Activated naive CD4-positive, alpha-beta T cell treated with anti-CD3 and anti-CD28 coated beads, Interleukin-2, amount 50 U/mL, for 72 hours (primary cell): ENCODE results near the gene USP6NL. TPM values are rescaled to one million over a fixed set of nuclear protein-coding genes. Genes with fewer than 3 reads are reported as not detected.
A peak's percentile ranks its signal among the peaks of the same experiment; 100 is the strongest.

Experiments used
- ATAC-seq, 2 donors: fragments of 150-1000 bp; cut with Tn5 transposase; 2 replicates each; pipeline ENCODE4 v1.10.0; 2021; ENCODE audit warnings: mild to moderate bottlenecking in 2 of 2, moderate library complexity in 2 of 2
- DNase-seq, 2 donors: peaks; one replicate each; pipeline ENCODE4 v3.0.0; 2021 to 2022; ENCODE audit warnings: low spot score in 2 of 2
- H3K27ac Mint-ChIP-seq, 2 donors: one replicate each; pipeline ENCODE4 v1.8.0; 2022; ENCODE audit warnings: mild to moderate bottlenecking in 2 of 2, mixed read lengths in 2 of 2
- H3K36me3 Mint-ChIP-seq, 2 donors: one replicate each; pipeline ENCODE4 v1.8.0; 2022; ENCODE audit warnings: mixed read lengths in 2 of 2
- H3K9me3 Mint-ChIP-seq, 2 donors: one replicate each; pipeline ENCODE4 v1.8.0; 2022; ENCODE audit warnings: mixed read lengths in 2 of 2
- total RNA-seq, 2 donors: library from RNA; stranded (reverse); gene quantifications; one replicate each; pipeline ENCODE4 v1.2.3, GENCODE V29; 2022

The USP6NL gene
- total RNA-seq, 2 donors from 2014 or later: 1.3 to 3.3 TPM

GRCh38 chr10:11548768-11549099 is 62.7 kb downstream of the USP6NL start:
- ATAC-seq (no peak), DNase-seq (no peak)
- Mint-ChIP-seq H3K36me3 (no peaks in the 10 kb centered on the region), H3K27ac (no peak overlapping the region), H3K9me3 (no peaks in the 10 kb centered on the region)

GRCh38 chr10:11548065-11548767 is 63.2 kb downstream of the USP6NL start:
- H3K9me3 Mint-ChIP-seq: no peaks in the 10 kb centered on the region
- DNase-seq: no peak
- no peak overlapping the region for H3K27ac Mint-ChIP-seq
- ATAC-seq: no peak
- H3K36me3 Mint-ChIP-seq: no peaks in the 10 kb centered on the region

- no peaks in the 10 kb centered on the region for H3K36me3 Mint-ChIP-seq
- DNase-seq (no peak), ATAC-seq (no peak)
- no peaks in the 10 kb centered on the region for H3K9me3 Mint-ChIP-seq
- H3K27ac Mint-ChIP-seq: no peak overlapping the region
These were observed 64.9 kb downstream of the USP6NL start for GRCh38 chr10:11546581-11546980.

- Mint-ChIP-seq H3K27ac (no peak overlapping the region), H3K36me3 (no peaks in the 10 kb centered on the region), H3K9me3 (no peaks in the 10 kb centered on the region)
- DNase-seq: no peak
- no peak for ATAC-seq
These were observed 70.2 kb downstream of the USP6NL start for GRCh38 chr10:11541296-11541695.

GRCh38 chr10:11539191-11539868 is 72.1 kb downstream of the USP6NL start:
- ATAC-seq (peak; percentile 57 to 93), DNase-seq (peak in 1 of 2 donors; percentile 11)
- Mint-ChIP-seq H3K9me3 (no peaks in the 10 kb centered on the region), H3K27ac (peak overlapping the region in 1 of 2 donors; percentile 84), H3K36me3 (no peaks in the 10 kb centered on the region)

GRCh38 chr10:11538834-11539190 is 72.6 kb downstream of the USP6NL start:
- no peaks in the 10 kb centered on the region for H3K9me3 Mint-ChIP-seq
- ATAC-seq (no peak), DNase-seq (no peak)
- H3K36me3 Mint-ChIP-seq: no peaks in the 10 kb centered on the region
- H3K27ac Mint-ChIP-seq: peak overlapping the region in 1 of 2 donors; percentile 84

GRCh38 chr10:11536228-11536627 is 75.2 kb downstream of the USP6NL start:
- ATAC-seq: no peak
- DNase-seq: no peak
- Mint-ChIP-seq H3K27ac (no peak overlapping the region), H3K36me3 (no peaks in the 10 kb centered on the region), H3K9me3 (no peaks in the 10 kb centered on the region)

GRCh38 chr10:11535346-11535959 is 76.0 kb downstream of the USP6NL start:
- ATAC-seq (no peak), DNase-seq (no peak)
- H3K27ac Mint-ChIP-seq: no peak overlapping the region
- H3K9me3 Mint-ChIP-seq: no peaks in the 10 kb centered on the region
- H3K36me3 Mint-ChIP-seq: no peaks in the 10 kb centered on the region

GRCh38 chr10:11533328-11533781 is 78.1 kb downstream of the USP6NL start:
- DNase-seq (no peak), ATAC-seq (no peak)
- Mint-ChIP-seq H3K9me3 (no peaks in the 10 kb centered on the region), H3K27ac (no peak overlapping the region), H3K36me3 (no peaks in the 10 kb centered on the region)

GRCh38 chr10:11532306-11532705 is 79.1 kb downstream of the USP6NL start:
- Mint-ChIP-seq H3K27ac (no peak overlapping the region), H3K9me3 (no peaks in the 10 kb centered on the region), H3K36me3 (no peaks in the 10 kb centered on the region)
- DNase-seq: no peak
- ATAC-seq: peak in 1 of 2 donors; percentile 52

- H3K36me3 Mint-ChIP-seq: peaks cover 5 to 6% of the 10 kb centered on the region in 2 donors
- no peaks in the 10 kb centered on the region for H3K9me3 Mint-ChIP-seq
- DNase-seq: no peak
- no peak for ATAC-seq
- H3K27ac Mint-ChIP-seq: no peak overlapping the region
These were observed 80.6 kb downstream of the USP6NL start for GRCh38 chr10:11530806-11531205.

- Mint-ChIP-seq H3K9me3 (no peaks in the 10 kb centered on the region), H3K36me3 (peaks cover 5 to 6% of the 10 kb centered on the region in 2 donors), H3K27ac (no peak overlapping the region)
- DNase-seq (no peak), ATAC-seq (no peak)
These were observed 82.1 kb downstream of the USP6NL start for GRCh38 chr10:11529276-11529903.

- ATAC-seq (no peak), DNase-seq (no peak)
- H3K27ac Mint-ChIP-seq: no peak overlapping the region
- H3K36me3 Mint-ChIP-seq: peaks cover 5 to 6% of the 10 kb centered on the region in 2 donors
- H3K9me3 Mint-ChIP-seq: no peaks in the 10 kb centered on the region
These were observed 83.2 kb downstream of the USP6NL start for GRCh38 chr10:11528286-11528685.

GRCh38 chr10:11527691-11528255 is 83.7 kb downstream of the USP6NL start:
- DNase-seq (no peak), ATAC-seq (no peak)
- Mint-ChIP-seq H3K36me3 (peaks cover 5 to 6% of the 10 kb centered on the region in 2 donors), H3K27ac (no peak overlapping the region), H3K9me3 (no peaks in the 10 kb centered on the region)

- Mint-ChIP-seq H3K9me3 (no peaks in the 10 kb centered on the region), H3K36me3 (peaks cover 5 to 6% of the 10 kb centered on the region in 2 donors), H3K27ac (no peak overlapping the region)
- ATAC-seq: no peak
- DNase-seq: no peak
These were observed 84.4 kb downstream of the USP6NL start for GRCh38 chr10:11527068-11527467.

- DNase-seq: no peak
- ATAC-seq: no peak
- peaks cover 5 to 6% of the 10 kb centered on the region in 2 donors for H3K36me3 Mint-ChIP-seq
- no peak overlapping the region for H3K27ac Mint-ChIP-seq
- no peaks in the 10 kb centered on the region for H3K9me3 Mint-ChIP-seq
These were observed 85.9 kb downstream of the USP6NL start for GRCh38 chr10:11525503-11525902.

- H3K36me3 Mint-ChIP-seq: peaks cover 5 to 6% of the 10 kb centered on the region in 2 donors
- H3K9me3 Mint-ChIP-seq: no peaks in the 10 kb centered on the region
- no peak for DNase-seq
- H3K27ac Mint-ChIP-seq: no peak overlapping the region
- ATAC-seq: no peak
These were observed 88.6 kb downstream of the USP6NL start for GRCh38 chr10:11522821-11523245.
